ENCODE data around the gene TSPO2. TPM values are rescaled to one million over a fixed set of nuclear protein-coding genes. Genes with fewer than 3 reads are reported as not detected.

Gene TSPO2
- total and polyA plus RNA-seq, 2 of the 8 experiments (the other 6 are each of a cell fraction or from before 2014, with no cell fraction given) = not detected

- no peak overlapping the region for H4K5ac ChIP-seq (ENCODE audit: insufficient read length, low read depth, low read length)
- no peak overlapping the region for H3K23ac ChIP-seq (ENCODE audit: insufficient read length)
- H2BK20ac ChIP-seq (ENCODE audit: low read length) = peak overlapping the region; percentile 95
- ChIA-PET POLR2A (ENCODE audit: partially characterized antibody) (interaction anchor here (1.0 to 1.9 kb wide), 2 partner anchors 11 to 33 kb away, joined by 3 to 7 read pairs; no protein-coding TSS in a partner anchor), CTCF (ENCODE audit: partially characterized antibody) (interaction anchor here (0.6 to 4.4 kb wide), 14 partner anchors 10 to 1064 kb away, joined by 3 to 37 read pairs (median 6); no protein-coding TSS in a partner anchor)
- H2BK15ac ChIP-seq (ENCODE audit: low read length) = no peak overlapping the region; the same call in 1 of the 2 replicates
- no peak overlapping the region for H3K4ac ChIP-seq (replicated peaks; ENCODE audit: insufficient read length, low read depth, low read length)
- no peaks in the 10 kb centered on the region for H3K79me2 ChIP-seq (ENCODE audit: control insufficient read depth in 1 of 2, insufficient read depth in 2 of 2, low read length in 2 of 2)
- H4K8ac ChIP-seq (ENCODE audit: extremely low read depth, insufficient read depth, low read length) = no peak overlapping the region
- peak overlapping the region; percentile 95 for H2AK5ac ChIP-seq (ENCODE audit: low read depth, low read length)
- peak overlapping the region; percentile 84 for H2BK120ac ChIP-seq (replicated peaks; ENCODE audit: low read depth, low read length)
- no peak overlapping the region; a peak in 1 of 4 replicates for H3K4me2 ChIP-seq (ENCODE audit: insufficient read depth in 1 of 2, low read depth in 2 of 2, low read length in 2 of 2)
- peak overlapping the region; percentile 84 for H3K18ac ChIP-seq (ENCODE audit: extremely low read depth, low read length)
- H4K91ac ChIP-seq (replicated peaks; ENCODE audit: insufficient read length, low read length) = peak overlapping the region; percentile 54
- no peaks in the 10 kb centered on the region for H3K36me3 ChIP-seq (ENCODE audit: control insufficient read depth in 2 of 4, insufficient read depth in 4 of 4, low read length in 3 of 4)
- H3K27ac ChIP-seq (ENCODE audit: low read depth, low read length) = no peak overlapping the region
- peak overlapping the region; percentile 91; the same call in 1 of the 2 replicates for H2BK12ac ChIP-seq (ENCODE audit: low read depth, low read length)
- no peaks in the 10 kb centered on the region for H3K79me1 ChIP-seq (ENCODE audit: low read depth, low read length)
- H2BK5ac ChIP-seq (ENCODE audit: low read depth, low read length) = peak overlapping the region; percentile 81; the same call in 1 of the 2 replicates
- H3K9me3 ChIP-seq (ENCODE audit: insufficient read depth in 2 of 2, low read depth in 1 of 2, low read length in 1 of 2) = no peaks in the 10 kb centered on the region
- 96% methylated on average over 4 of the region's 4 CpGs; no CpG with 5 or more reads in 1 of the 2 experiments for WGBS, 2 experiments (ENCODE audit: extremely low coverage in 1 of 2, insufficient coverage in 1 of 2, insufficient read length in 1 of 2, insufficient replicate concordance in 2 of 2, low coverage in 1 of 2, low lambda C conversion rate in 2 of 2, missing lambda C conversion rate in 1 of 2)
- no peak overlapping the region for H3K9ac ChIP-seq (replicated peaks in 1 of 4; ENCODE audit: extremely low read depth in 1 of 4, low read depth in 3 of 4, low read length in 3 of 4)
- FAIRE-seq (no peak), DNase-seq (ENCODE audit: low read depth in 1 of 2, low spot score in 2 of 2) (no peak)
- no peaks in the 10 kb centered on the region for H4K20me1 ChIP-seq (replicated peaks in 1 of 2; ENCODE audit: control insufficient read depth in 1 of 2, insufficient read depth in 2 of 2, low read length in 2 of 2)
- H2AFZ ChIP-seq (ENCODE audit: low read length) = no peak overlapping the region
- H3K23me2 ChIP-seq (ENCODE audit: low read depth, low read length) = no peaks in the 10 kb centered on the region
- H3K4me3 ChIP-seq (ENCODE audit: extremely low read depth in 1 of 4, insufficient read depth in 2 of 4, low read depth in 3 of 4, low read length in 4 of 4) = no peak overlapping the region
- H3K27me3 ChIP-seq (replicated peaks in 1 of 4; ENCODE audit: control insufficient read depth in 3 of 4, extremely low read depth in 1 of 4, insufficient read depth in 3 of 4, low read length in 3 of 4) = no peaks in the 10 kb centered on the region; a peak in 2 of 7 replicates
- H3K4me1 ChIP-seq (replicated peaks in 1 of 4; ENCODE audit: control insufficient read depth in 3 of 4, insufficient read depth in 4 of 4, low read length in 3 of 4) = peaks cover 12 to 32% (median 23%) of the 10 kb centered on the region in 4 experiments
- no peak overlapping the region for H3K56ac ChIP-seq (replicated peaks; ENCODE audit: insufficient read length, low read depth, low read length)
- H3K14ac ChIP-seq (ENCODE audit: insufficient read length) = no peak overlapping the region
- TF ChIP-seq CEBPB (IDR thresholded peaks at IDR 0.05; ENCODE audit: low read depth, low read length) = no peak
- TF ChIP-seq HDAC2 (IDR thresholded peaks at IDR 0.05; ENCODE audit: borderline replicate concordance in 1 of 2, low read depth in 2 of 2, low read length in 2 of 2) = no peak
- no peak for TF ChIP-seq TAF1 (IDR thresholded peaks at IDR 0.05; ENCODE audit: low read depth, low read length)
- TF ChIP-seq BCL11A (IDR thresholded peaks at IDR 0.05; ENCODE audit: low read depth in 2 of 2, low read length in 2 of 2) = no peak
- TF ChIP-seq SRF (IDR thresholded peaks at IDR 0.05; ENCODE audit: low read depth, low read length) = no peak
- TF ChIP-seq, protein P1, sequence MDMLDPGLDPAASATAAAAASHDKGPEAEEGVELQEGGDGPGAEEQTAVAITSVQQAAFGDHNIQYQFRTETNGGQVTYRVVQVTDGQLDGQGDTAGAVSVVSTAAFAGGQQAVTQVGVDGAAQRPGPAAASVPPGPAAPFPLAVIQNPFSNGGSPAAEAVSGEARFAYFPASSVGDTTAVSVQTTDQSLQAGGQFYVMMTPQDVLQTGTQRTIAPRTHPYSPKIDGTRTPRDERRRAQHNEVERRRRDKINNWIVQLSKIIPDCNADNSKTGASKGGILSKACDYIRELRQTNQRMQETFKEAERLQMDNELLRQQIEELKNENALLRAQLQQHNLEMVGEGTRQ (IDR thresholded peaks at IDR 0.05; ENCODE audit: low read length) = no peak
- TF ChIP-seq JUN (IDR thresholded peaks at IDR 0.05; ENCODE audit: low read depth, low read length) = no peak
- TF ChIP-seq POU5F1 (IDR thresholded peaks at IDR 0.05; ENCODE audit: low read depth, low read length) = no peak
- TF ChIP-seq TBP (IDR thresholded peaks at IDR 0.05; ENCODE audit: low read depth, low read length) = no peak
- no peak for TF ChIP-seq SAP30 (IDR thresholded peaks at IDR 0.05; ENCODE audit: insufficient read depth, insufficient replicate concordance, low read length)
- TF ChIP-seq, protein P2, sequence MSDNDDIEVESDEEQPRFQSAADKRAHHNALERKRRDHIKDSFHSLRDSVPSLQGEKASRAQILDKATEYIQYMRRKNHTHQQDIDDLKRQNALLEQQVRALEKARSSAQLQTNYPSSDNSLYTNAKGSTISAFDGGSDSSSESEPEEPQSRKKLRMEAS (IDR thresholded peaks at IDR 0.05) = no peak
- no peak for TF ChIP-seq FOSL1 (IDR thresholded peaks at IDR 0.05; ENCODE audit: insufficient read depth, low read depth, low read length)
- TF ChIP-seq TCF12 (IDR thresholded peaks at IDR 0.05; ENCODE audit: low read depth, low read length) = no peak
Observed at GRCh38 chr6:40998661-40999060, 43.6 kb upstream of the TSPO2 start.

All from H1 (cell line).